Umbilical cord (tissue), 2 donors: ENCODE data around the gene JADE2. TPM values are rescaled to one million over a fixed set of nuclear protein-coding genes. Genes with fewer than 3 reads are reported as not detected.

Experiments
- DNase-seq: peaks from one replicate; pipeline ENCODE4 v3.0.0-alpha.2; 2015; ENCODE audit warnings: low spot score
- total RNA-seq: library from RNA; depleted of rRNA; stranded (reverse); fragments of >200 nt; gene quantifications from one replicate; pipeline ENCODE4 v1.2.3, GENCODE V29; 2014; ENCODE audit warnings: low replicate concordance; ENCODE audit not compliant: insufficient read depth

The JADE2 gene
- total RNA-seq, 1 donor from 2014 or later: 22.4 TPM

DNA sequence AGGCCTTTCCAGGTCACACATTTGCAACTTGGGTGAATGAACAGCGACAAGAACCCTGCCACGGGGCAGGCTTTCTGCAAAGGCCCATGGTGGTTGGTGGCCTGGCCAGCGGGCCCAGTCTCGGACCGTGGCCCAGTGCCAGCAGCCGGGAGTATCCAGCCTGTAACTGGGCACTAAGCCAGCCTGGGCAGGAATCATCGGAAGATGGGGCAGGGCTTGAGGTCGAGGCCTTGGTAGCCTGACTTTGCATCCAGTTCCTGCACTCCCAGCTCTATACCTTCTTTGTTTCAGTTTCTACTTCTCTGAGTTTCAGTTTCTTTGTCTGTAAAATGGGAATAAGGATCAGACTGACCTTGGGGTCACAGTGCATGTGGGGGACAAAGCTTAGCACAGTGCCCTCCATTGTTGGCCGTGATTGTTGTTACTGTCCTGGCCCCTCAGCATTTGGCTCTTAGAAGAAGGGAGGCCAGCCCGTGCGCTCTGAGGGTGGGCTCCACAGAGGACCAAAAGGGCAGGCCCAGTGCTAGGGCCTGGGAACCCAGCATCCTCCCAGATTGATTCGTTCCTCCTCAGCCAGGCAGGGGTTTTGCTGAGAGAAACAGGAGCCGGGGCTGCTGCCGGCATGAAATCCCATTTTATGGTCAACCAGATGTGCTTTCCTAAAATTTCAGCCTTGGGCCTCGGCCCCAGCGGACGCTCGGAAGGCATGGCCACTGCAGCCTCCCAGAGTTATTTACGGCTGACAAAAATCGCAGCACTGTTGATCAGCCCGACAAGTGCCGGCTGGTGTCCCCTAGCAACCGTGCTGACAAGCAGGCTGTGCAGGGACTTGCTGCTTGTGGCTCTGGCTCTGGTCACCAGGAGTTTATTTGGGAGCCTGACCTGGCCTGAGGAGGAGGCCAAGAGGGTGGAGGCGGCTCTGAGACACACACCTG, 43.6 kb downstream of the JADE2 start:
- peak; percentile 33 for DNase-seq

DNA sequence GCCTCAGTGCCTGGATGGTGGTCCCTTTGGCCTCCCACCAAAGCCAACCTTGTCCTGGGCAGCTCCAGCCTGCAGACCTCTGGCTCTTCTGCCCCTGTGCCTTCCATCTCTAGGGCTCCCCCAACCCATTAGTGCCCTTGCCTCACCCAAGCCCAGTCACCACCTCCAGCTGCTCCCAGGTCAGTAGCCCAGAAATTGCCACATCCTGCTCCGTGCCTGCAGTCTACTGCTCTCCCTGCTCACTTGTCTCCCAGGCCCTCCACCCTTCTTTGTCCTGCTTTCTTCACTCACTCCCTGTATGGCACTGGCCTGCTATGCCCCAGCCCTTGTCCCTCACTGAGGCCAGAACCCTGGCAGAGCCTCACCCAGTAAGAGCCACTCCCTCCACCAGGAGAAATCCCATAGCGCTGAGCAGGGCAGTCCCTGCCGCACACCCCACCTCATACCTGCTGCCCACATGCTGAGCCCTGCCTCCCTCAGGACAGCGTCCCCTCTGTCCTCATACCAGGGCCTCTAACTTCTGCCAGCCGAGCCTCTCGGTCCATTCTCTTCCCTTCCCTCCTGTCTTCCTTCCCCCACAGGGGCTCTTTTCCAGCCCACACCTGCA, 44.4 kb downstream of the JADE2 start:
- DNase-seq: no peak

DNA sequence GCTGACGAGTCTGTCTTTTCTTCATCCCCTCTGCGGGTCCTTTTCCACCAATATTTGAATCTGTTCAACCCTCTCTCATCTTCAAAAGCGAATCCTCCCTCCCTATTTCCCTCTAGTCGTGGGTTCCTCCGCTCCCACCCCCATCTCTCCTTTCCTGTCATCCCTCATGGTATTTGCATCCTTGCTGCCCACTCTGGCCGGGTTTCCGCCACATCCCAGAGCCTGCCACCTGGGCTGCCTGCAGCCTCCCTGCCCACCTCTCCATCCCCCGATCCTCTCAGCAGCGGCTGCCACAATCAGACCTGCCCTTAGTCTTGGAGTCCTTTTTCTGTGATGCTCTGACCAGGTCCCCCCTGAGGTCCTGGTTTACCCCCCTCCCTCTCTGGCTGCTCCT, 44.9 kb downstream of the JADE2 start:
- DNase-seq: no peak

DNA sequence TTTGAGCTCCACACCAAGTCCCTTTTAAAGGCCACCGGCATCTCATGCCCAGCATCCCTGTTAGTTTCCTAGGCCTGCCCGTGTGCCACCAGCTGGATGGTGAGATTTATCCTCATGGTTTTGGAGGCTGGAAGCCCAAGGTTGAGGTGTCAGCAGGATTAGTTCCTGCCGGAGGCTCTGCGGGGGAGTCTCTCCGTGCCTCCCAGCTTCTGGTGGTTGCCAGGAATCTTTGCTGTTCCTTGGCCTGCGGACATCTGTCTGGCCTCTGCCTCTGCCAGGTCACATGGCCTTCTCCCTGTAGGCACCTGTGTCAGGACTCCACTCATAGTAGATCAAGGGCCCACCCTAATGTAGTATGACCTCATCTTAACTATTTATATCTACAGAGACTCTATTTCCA, 45.4 kb downstream of the JADE2 start:
- no peak for DNase-seq

DNA sequence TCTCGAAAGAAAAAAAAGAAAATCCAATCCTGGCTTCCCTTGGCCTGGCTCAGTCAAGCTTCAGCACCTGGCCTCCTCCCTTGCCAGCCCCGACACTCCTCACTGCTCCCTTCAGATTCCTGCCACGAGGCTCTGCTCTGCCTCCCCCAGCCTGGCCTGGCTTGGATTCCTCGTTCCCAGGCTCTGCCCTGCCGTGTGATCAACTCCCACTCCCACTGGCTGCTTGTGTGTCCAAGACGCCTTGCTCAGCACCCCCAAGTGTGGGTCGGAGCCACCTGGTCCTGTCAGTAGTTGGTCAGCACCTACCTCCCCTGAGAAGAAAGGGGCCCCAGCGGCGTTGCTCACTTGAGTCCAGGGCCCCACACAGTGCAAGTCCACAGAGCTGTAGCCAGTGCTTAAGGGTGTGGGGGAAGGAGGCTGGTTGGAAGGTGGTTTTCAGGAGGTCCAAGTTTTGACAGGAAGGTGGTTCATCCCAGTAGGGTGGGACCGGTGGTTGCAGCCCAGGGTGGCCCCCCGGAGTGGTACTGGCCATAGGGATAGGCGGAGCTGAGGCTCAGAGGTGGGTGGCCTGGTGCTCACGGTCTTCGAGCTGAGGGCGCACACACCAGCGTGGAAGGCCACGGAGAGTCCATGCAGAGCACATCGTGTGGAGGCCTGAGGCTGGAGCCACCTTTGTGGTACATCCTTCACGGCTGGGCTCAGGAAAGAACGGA, 46.4 kb downstream of the JADE2 start:
- no peak for DNase-seq

DNA sequence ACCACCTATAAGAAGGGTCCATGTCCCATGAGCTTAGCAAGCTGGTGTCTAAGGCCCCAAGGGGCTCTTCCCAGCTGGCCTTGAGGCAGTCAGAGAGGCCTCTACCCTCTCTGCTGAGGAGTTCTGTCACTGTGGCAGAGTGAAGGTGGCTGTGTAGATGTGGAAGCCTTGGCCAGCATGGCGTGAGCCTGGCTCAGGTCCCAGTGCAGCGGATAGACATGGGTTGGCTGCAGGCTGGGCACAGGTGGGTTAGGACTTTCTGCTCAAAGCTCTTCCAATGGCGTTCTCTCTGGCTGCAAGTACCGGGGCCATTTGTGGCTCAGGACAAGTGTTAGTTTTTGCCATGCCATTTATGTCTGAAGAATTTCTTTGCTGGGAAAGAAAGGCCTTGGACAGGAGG, 47.3 kb downstream of the JADE2 start:
- DNase-seq: no peak

DNA sequence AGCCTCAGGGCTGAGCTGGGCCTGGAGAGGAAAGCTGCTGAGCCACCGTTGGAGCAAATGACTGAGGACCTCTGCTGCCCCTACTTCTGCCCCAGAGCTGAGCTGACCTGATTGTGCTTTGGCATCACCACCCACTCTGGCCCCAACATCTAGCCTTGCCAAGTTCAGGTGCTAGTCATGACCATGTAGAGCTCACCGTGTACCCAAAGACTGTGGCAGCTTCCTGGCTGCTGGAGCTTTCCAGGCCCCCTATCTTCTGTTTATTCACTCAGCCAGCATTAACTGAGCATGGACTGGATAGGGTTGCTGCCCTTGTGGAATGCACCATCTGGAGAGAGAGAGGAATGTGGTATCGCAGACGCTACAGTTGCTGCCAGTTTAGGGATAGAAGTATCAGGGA, 49.1 kb downstream of the JADE2 start:
- DNase-seq: peak; percentile 36

DNA sequence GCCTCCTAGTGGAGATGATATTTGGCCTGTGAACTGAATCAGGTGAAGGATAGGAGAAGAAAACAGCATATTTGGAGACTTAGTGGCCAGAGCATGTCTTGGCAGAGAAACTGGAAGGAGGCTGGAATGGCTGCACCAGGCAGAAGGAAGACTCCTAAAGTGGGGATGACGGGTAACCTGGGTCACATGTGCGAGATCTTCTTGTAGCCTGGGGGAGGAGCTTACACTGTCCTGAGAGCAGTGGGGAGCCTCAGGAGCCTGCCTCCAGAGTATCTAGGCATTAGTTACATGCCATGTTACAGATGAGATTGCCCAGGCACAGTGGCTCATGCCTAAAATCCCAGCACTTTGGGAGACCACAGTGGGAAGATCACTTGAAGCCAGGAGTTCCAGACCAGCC, 49.8 kb downstream of the JADE2 start:
- DNase-seq: no peak

DNA sequence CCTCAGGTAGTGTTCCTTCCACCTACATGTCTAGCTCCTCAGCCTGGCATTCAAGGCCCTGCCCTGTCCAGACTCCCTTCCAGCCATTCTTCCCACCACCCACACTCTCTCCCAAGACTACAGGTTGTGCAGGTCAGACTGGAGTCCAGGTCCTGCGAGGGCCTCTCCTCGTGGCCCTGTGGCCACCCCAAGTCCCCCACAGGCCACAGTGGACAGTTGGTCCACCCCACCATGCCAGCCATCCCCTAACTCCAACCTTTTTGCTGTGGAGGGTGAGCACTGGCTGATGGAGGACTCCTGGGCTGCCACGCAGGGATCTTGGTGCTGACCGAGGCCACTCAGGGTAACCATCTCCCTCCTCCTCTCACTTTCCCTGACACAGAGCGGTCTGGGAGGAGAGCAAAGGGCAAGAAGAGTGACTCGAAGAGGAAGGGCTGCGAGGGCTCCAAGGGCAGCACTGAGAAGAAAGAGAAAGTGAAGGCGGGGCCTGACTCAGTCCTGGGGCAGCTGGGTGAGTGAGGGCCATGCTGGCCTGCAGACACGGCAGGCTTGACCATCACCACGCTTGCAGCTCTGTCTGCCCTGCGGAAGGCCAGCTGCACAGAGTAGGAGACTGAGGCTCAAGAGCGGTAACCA, 51.0 kb downstream of the JADE2 start:
- DNase-seq: no peak

DNA sequence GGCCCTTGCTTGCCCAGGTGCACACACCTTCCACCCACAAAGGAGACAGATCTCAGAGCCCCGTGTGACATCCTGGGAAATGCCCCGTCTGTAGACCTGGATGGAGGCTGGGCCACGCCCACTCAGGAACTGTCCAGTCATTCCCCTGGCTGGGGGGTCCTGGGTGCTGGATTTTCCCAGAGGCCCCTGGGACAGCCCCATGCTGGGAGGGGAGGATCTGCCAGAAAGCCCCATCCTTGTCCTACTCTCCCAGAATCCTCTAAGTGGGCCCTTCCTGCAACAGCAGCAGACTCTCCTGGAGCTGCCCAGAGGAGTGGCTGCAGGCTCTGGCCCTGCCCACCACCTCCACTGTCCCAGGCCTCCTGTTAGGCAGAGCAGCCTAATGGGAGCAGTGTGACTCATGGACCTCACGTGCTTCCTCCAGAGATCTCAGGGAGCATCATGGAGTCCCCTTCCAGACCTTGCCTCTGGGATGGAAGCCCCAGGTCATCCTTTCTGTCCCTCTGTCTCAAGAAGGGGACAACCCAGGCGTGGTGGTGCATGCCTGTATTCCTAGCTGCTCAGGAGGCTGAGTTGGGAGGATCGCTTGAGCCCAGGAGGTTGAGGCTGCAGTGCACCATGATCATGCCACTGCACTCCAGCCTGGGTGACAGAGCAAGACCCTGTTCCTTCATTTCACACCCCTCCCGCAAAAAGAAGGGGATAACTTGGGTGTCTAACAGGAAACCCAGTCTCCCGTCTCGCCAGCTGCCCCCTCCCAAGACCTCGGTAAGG, 51.7 kb downstream of the JADE2 start:
- no peak for DNase-seq

DNA sequence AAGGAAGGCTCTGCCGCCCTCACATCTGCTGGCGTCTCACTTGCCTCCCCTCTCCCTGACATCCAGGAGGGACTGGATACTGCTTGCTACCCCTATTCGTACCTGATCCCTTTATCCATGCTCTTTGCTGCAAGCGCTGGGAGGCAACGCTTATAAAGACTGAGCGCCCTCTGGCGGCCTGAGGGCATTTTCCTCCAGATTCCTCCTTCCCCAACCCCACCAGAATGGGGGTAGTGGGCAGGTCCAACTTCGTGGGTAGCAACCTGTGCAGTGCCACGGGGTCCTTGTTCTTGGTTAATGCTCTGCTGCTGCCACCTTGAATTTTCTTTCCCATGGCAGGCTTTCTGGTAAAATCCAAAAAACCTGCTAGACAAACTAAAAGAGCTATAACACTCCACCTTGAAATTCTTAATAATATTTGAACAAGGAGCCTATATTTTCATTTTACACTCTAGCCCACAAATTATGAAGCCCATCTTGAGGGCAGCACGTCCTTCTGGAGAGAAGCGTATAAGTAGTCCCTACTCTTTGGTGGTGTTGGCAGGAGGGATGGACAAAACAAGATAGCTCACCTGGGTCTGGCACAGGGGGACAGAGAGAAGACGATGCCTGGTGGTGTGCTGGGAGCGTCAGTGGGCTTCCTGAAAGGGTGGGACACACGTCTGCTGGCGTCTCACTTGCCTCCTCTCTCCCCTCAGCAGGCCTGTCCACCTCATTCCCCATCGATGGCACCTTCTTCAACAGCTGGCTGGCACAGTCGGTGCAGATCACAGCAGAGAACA, 52.5 kb downstream of the JADE2 start:
- DNase-seq: peak; percentile 82

DNA sequence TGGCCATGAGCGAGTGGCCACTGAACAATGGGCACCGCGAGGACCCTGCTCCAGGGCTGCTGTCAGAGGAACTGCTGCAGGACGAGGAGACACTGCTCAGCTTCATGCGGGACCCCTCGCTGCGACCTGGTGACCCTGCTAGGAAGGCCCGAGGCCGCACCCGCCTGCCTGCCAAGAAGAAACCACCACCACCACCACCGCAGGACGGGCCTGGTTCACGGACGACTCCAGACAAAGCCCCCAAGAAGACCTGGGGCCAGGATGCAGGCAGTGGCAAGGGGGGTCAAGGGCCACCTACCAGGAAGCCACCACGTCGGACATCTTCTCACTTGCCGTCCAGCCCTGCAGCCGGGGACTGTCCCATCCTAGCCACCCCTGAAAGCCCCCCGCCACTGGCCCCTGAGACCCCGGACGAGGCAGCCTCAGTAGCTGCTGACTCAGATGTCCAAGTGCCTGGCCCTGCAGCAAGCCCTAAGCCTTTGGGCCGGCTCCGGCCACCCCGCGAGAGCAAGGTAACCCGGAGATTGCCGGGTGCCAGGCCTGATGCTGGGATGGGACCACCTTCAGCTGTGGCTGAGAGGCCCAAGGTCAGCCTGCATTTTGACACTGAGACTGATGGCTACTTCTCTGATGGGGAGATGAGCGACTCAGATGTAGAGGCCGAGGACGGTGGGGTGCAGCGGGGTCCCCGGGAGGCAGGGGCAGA, 53.3 kb downstream of the JADE2 start:
- no peak for DNase-seq

DNA sequence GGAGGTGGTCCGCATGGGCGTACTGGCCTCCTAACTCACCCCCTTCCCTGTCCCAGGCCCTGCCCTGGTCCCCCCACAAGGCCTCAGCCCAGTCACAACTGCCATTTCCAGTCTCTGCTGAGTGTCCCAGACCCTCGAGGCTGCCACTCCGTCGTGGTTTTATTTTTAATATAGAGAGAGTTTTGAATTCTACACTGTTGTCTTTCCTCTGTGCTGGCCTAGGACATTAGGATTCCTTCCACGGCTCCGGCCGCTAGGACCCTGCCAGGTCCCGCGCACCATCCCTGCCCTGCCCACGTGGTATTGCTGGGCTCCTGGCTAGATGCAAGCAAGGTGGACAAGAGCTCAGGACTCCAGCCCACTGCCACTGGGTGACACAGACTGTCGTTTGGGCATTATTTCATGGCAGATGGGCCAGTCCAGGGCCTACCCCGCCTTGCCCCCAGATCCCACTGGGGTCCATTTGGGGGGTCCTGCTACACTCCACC, 53.9 kb downstream of the JADE2 start:
- no peak for DNase-seq

DNA sequence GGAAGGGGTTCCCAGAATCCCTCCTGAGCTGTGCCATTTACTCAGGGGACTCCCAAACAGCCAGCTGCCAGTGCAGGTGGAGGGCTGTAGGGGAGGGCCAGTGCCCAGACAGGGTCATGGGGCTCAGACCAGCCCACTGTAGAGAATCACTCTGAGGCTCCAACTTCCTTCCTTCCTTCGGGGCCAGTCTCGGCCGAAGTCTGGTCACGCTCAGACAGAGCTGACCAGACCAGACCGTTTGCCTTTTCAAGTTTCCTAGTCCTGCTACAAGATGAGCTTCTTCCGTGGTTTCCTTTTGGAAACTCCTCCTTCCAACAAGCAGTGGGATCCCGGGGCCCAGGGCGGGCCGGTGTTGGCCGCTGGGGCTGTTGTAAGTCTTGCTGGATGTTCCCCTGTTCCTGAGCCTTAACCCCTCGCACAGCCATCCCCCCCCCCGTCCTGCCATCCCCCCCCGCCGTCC, 54.6 kb downstream of the JADE2 start:
- no peak for DNase-seq

DNA sequence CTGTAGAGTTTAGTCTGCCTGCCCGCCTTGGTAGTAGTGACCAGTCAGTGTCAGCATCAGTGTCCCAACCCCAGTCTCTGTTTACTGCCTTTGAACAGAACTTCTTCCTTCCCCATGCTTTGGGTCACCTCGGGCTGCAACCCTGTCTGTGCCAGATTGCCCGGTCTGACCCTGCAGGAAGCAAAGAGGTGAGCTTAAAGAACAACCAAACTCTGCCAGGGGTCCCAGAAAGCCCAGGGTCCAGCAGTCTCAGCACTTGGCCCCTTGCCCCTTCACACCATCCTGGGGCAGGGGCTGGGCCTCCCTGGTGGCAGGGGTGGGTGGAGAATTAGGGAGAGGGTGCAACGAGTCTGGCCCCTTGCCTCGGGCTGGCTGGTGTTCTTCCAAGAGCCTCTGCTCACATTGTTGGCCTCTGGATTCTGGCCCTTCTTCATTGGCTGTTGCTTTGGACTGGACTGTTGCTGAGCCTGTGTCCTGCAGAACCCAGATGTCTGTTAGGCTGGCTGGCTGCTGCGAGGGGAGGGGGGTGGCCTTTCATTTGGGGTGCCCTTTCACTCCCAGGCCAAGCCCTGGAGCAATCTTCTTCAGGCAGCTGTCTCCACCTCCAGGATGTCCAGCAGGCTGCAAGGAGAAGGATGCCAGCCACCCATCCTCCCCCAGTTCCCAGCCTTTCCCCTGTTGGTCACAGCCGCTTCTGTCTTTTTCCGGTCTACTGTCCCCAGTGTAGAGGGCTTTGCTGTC, 55.9 kb downstream of the JADE2 start:
- DNase-seq: no peak

DNA sequence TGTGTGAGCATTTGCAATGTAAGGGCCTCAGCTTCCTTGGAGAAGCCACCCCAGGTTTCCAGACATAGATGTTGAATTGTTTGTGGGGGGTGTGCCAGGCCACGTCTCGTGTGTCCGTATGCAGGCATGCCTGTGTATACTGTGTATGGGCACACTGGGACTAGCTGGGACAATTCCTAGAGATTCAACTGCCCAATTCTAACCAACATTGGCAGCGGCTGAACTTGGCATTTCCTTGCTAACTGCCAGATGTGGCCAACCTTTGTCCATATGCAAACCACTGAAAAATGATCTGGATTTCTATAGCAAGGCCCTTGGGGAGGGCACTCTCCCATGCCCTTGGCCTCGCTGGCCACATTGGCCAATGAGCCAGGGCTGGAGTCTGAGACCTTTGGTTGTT, 56.8 kb downstream of the JADE2 start:
- DNase-seq: no peak

DNA sequence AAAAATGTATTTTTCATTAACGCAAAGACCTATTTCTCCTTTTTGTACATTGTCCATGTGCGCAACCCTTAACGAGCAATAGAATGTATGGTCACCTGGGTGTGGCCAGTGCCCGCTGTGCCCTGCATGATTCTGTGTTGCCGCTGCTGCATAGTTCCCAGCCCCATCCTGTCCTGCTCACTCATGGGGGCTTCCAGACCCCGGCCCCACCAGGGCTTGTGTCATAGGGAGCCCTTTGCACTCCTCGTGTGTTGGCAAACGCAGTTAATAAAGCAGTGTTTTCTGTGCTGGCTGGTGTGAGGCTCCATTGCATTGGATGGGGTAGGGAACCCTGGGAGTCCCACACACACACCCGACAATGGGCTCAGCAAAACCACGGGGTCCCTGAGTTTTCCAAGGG, 57.5 kb downstream of the JADE2 start:
- DNase-seq: no peak

DNA sequence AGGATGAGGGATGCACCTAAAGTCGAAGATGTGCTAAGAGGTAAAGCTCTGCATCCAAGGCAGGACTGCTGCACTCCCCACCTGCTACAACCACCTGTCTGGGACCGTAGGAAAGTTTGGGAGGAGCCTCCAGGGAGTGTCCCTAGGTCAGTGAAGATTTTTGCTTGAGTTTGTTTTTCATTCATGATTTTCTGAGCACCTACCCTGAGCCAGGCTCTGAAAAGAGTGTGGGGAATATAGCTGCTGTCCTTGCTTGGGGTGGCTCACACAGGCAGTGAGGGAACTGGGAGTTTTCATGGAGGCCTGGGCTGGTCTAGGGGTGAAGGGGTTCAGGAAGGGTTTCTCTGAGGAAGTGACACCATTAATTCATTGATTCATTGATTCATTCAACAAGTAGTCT, 58.3 kb downstream of the JADE2 start:
- no peak for DNase-seq

DNA sequence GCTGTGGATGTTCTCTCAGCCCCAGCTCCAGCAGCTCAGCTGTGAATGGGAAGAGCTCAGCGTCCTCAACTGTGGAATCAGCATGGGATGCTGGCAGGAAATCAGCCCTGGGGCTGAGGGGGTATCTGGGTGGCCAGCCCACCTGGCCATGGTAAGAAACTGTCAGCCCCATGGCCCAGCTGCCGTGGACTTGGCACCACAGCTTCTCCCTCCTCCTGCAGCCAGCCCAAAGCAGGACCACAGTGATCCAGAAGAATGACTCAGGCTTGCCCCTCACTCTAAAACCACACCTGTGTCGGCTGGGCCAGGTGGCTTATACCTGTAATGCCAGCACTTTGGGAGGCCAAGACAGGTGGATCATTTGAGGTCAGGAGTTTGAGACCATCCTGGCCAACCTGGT, 59.2 kb downstream of the JADE2 start:
- no peak for DNase-seq
